Measurements from ENCODE around the gene NEAT1. TPM values are rescaled to one million over a fixed set of nuclear protein-coding genes. Genes with fewer than 3 reads are reported as not detected.

Gene NEAT1
- total RNA-seq, 1 experiment from 2014 or later = 564 TPM

GRCh38 chr11:65376138-65376713 is 46.4 kb upstream of the NEAT1 start:
- Histone ChIP-seq H3K36me3 (ENCODE audit: control insufficient read depth in 1 of 2, insufficient read depth in 2 of 2, low read length in 2 of 2) (no peaks in the 10 kb centered on the region), H3K9me3 (ENCODE audit: control insufficient read depth in 1 of 2, insufficient read depth in 1 of 2, low read depth in 1 of 2, low read length in 2 of 2) (no peaks in the 10 kb centered on the region), H3K4me3 (replicated peaks in 1 of 2; ENCODE audit: low read depth in 1 of 2, low read length in 2 of 2) (no peak overlapping the region), H3K27me3 (ENCODE audit: insufficient read depth, low read length) (no peaks in the 10 kb centered on the region), H3K9ac (ENCODE audit: low read length) (no peak overlapping the region), H3K79me2 (ENCODE audit: insufficient read depth, low read length) (no peaks in the 10 kb centered on the region), H3K27ac (ENCODE audit: low read depth, low read length) (no peak overlapping the region), H4K20me1 (ENCODE audit: insufficient read depth) (no peaks in the 10 kb centered on the region), H3K4me2 (ENCODE audit: low read length) (no peak overlapping the region), H3K9me2 (ENCODE audit: insufficient read depth) (no peaks in the 10 kb centered on the region), H3K4me1 (ENCODE audit: control insufficient read depth in 1 of 2, insufficient read depth in 2 of 2, low read length in 2 of 2) (peaks cover 15 to 18% of the 10 kb centered on the region in 2 experiments), H2AFZ (ENCODE audit: low read depth, low read length, poor library complexity, severe bottlenecking) (no peak overlapping the region)
- POLR2A ChIA-PET = interaction anchor here (1.6 kb wide), 1 partner anchor 123 kb away, joined by 4 read pairs; the partner anchor contains the start of gene MALAT1
- CTCF ChIA-PET = no interaction called here
- TF ChIP-seq ELF1 (IDR thresholded peaks at IDR 0.05; ENCODE audit: borderline replicate concordance, low read depth) (no peak), ZFX (IDR thresholded peaks at IDR 0.05) (no peak), EZH2 (IDR thresholded peaks at IDR 0.05) (no peak), SIN3A (IDR thresholded peaks at IDR 0.05; ENCODE audit: low read depth) (no peak), POLR2A (IDR thresholded peaks at IDR 0.05; ENCODE audit: borderline replicate concordance, extremely low read depth, insufficient read depth, insufficient read length) (no peak), EZH2phosphoT487 (IDR thresholded peaks at IDR 0.05; ENCODE audit: borderline replicate concordance) (no peak), ZBTB33 (IDR thresholded peaks at IDR 0.05; ENCODE audit: extremely low read depth, insufficient replicate concordance, low read length) (no peak)
- intact Hi-C loops (cut with micrococcal nuclease) = no loop called here
- DNase-seq (ENCODE audit: low read depth, low spot score) = no peak
- BruUV-seq (replicated peaks) = no TSS peak
- RAD21 ChIA-PET (ENCODE audit: low non-redundant PET in 1 of 2, low total read pairs in 2 of 2, uncharacterized antibody in 2 of 2, unreplicated experiment in 2 of 2) = no interaction called here
- ATAC-seq = no peak

GRCh38 chr11:65377036-65377435 is 45.6 kb upstream of the NEAT1 start:
- POLR2A ChIA-PET = no interaction called here
- no peaks in the 10 kb centered on the region for H3K79me2 ChIP-seq (ENCODE audit: insufficient read depth, low read length)
- CTCF ChIA-PET = no interaction called here
- H3K4me2 ChIP-seq (ENCODE audit: low read length) = no peak overlapping the region
- intact Hi-C loops (cut with micrococcal nuclease) = no loop called here
- H3K9me3 ChIP-seq (ENCODE audit: control insufficient read depth in 1 of 2, insufficient read depth in 1 of 2, low read depth in 1 of 2, low read length in 2 of 2) = no peaks in the 10 kb centered on the region
- H4K20me1 ChIP-seq (ENCODE audit: insufficient read depth) = no peaks in the 10 kb centered on the region
- no peak overlapping the region for H3K4me3 ChIP-seq (replicated peaks in 1 of 2; ENCODE audit: low read depth in 1 of 2, low read length in 2 of 2)
- no peak overlapping the region for H3K9ac ChIP-seq (ENCODE audit: low read length)
- no peak overlapping the region for H3K27ac ChIP-seq (ENCODE audit: low read depth, low read length)
- H2AFZ ChIP-seq (ENCODE audit: low read depth, low read length, poor library complexity, severe bottlenecking) = no peak overlapping the region
- no peaks in the 10 kb centered on the region for H3K36me3 ChIP-seq (ENCODE audit: control insufficient read depth in 1 of 2, insufficient read depth in 2 of 2, low read length in 2 of 2)
- H3K27me3 ChIP-seq (ENCODE audit: insufficient read depth, low read length) = no peaks in the 10 kb centered on the region
- no peaks in the 10 kb centered on the region for H3K9me2 ChIP-seq (ENCODE audit: insufficient read depth)
- no TSS peak for BruUV-seq (replicated peaks)
- peaks cover 20 to 26% of the 10 kb centered on the region in 2 experiments for H3K4me1 ChIP-seq (ENCODE audit: control insufficient read depth in 1 of 2, insufficient read depth in 2 of 2, low read length in 2 of 2)
- DNase-seq (ENCODE audit: low read depth, low spot score) = no peak
- no peak for ATAC-seq
- RAD21 ChIA-PET (ENCODE audit: low non-redundant PET in 1 of 2, low total read pairs in 2 of 2, uncharacterized antibody in 2 of 2, unreplicated experiment in 2 of 2) = no interaction called here
- TF ChIP-seq CTCF (IDR thresholded peaks at IDR 0.05 in 2 of 3, conservative IDR thresholded peaks at IDR 0.05 in 1 of 3; ENCODE audit: borderline replicate concordance in 1 of 3, insufficient read depth in 1 of 3, low read depth in 2 of 3, low read length in 2 of 3) (no peak), ZFX (IDR thresholded peaks at IDR 0.05) (no peak), POLR2A (IDR thresholded peaks at IDR 0.05; ENCODE audit: borderline replicate concordance, extremely low read depth, insufficient read depth, insufficient read length) (no peak), SP1 (IDR thresholded peaks at IDR 0.05; ENCODE audit: low read depth) (no peak), EZH2 (IDR thresholded peaks at IDR 0.05) (no peak), CEBPB (IDR thresholded peaks at IDR 0.05; ENCODE audit: low read depth) (no peak), ZBTB33 (IDR thresholded peaks at IDR 0.05; ENCODE audit: extremely low read depth, insufficient replicate concordance, low read length) (no peak), ELF1 (IDR thresholded peaks at IDR 0.05; ENCODE audit: borderline replicate concordance, low read depth) (no peak), SRF (IDR thresholded peaks at IDR 0.05; ENCODE audit: low read depth) (no peak), TCF7L2 (IDR thresholded peaks at IDR 0.05; ENCODE audit: borderline replicate concordance, extremely low read depth, insufficient read depth, insufficient read length) (no peak), POLR2AphosphoS5 (IDR thresholded peaks at IDR 0.05; ENCODE audit: low read depth, low read length) (no peak), JUND (IDR thresholded peaks at IDR 0.05) (no peak)
